K562 (cell line): Measurements from ENCODE around the gene PCDHA10. TPM values are rescaled to one million over a fixed set of nuclear protein-coding genes. Genes with fewer than 3 reads are reported as not detected.
A peak's percentile ranks its signal among the peaks of the same experiment; 100 is the strongest.

Experiments used
- ATAC-seq: fragments of 200-7000 bp; cut with Tn5 transposase; 3 replicates; pipeline ENCODE4 v1.9.1; 2020; ENCODE audit warnings: moderate library complexity
- BruUV-seq: library from RNA; stranded (reverse); fragments of 400-500 nt; replicated peaks from 2 replicates; lab custom pipeline; 2021; lab: Mats Ljungman, UMichigan
- CTCF ChIA-PET: fragments of 300-600 bp; formaldehyde crosslinking; extraction: SDS; loops from one replicate; lab custom pipeline; 2021; ENCODE audit warnings: low intra/inter-chr PET ratio; lab: Yijun Ruan, JAX
- POLR2A ChIA-PET: fragments of 300-600, 350-650 bp; sonication (Branson Sonifier 250); formaldehyde crosslinking; extraction: SDS; loops from one replicate; lab custom pipeline; 2021; ENCODE audit warnings: antibody characterized with exemption, inconsistent platforms; lab: Yijun Ruan, JAX
- DNase-seq, 4 experiments: peaks; one replicate each; pipeline versions ENCODE4 v3.0.0 to v3.0.0-alpha.2; 2011 to 2018; ENCODE audit warnings: low spot score in 3 of 4, mixed read lengths in 3 of 4; ENCODE audit errors: extremely low read depth in 1 of 4
- FAIRE-seq: peaks from 2 replicates; lab custom pipeline; 2011; peaks lifted over from hg19 to GRCh38; lab: Jason Lieb, UNC
- H2AFZ ChIP-seq: 2 replicates; pipeline ENCODE4 v1.6.0; 2011; ENCODE audit warnings: low read depth, low read length, control low read depth, inconsistent platforms
- H3K27ac ChIP-seq: fragments of 200-600 bp; 3 replicates; pipeline ENCODE4 v1.8.0; 2011; ENCODE audit warnings: low read depth, mild to moderate bottlenecking, control low read depth, inconsistent platforms, low read length, moderate library complexity, mixed read lengths; ENCODE audit errors: extremely low read depth
- H3K27me3 ChIP-seq, 2 experiments: fragments of 300-600 bp in 1 of 2; 2 replicates in 1 of 2; 3 replicates in 1 of 2; pipeline versions ENCODE4 v1.6.0 to v1.8.0; 2011; ENCODE audit warnings: inconsistent platforms in 2 of 2, low read length in 2 of 2, mild to moderate bottlenecking in 1 of 2, mixed read lengths in 1 of 2, moderate library complexity in 1 of 2; ENCODE audit not compliant: control insufficient read depth in 2 of 2, insufficient read depth in 2 of 2
- H3K36me3 ChIP-seq: fragments of 300-600 bp; 3 replicates; pipeline ENCODE4 v1.8.0; 2011; ENCODE audit warnings: mild to moderate bottlenecking, low read length, inconsistent platforms; ENCODE audit not compliant: control insufficient read depth, insufficient read depth
- H3K4me1 ChIP-seq, 2 experiments: fragments of 200-600 bp in 1 of 2; replicated peaks in 1 of 2; 2 replicates in 1 of 2; 3 replicates in 1 of 2; pipeline versions ENCODE4 v1.5.1 to v1.8.0; 2011; ENCODE audit warnings: inconsistent platforms in 2 of 2, low read length in 2 of 2, mild to moderate bottlenecking in 1 of 2, mixed read lengths in 1 of 2, moderate library complexity in 1 of 2; ENCODE audit not compliant: control insufficient read depth in 2 of 2, insufficient read depth in 2 of 2
- H3K4me2 ChIP-seq: 2 replicates; pipeline ENCODE4 v1.6.1; 2011; ENCODE audit warnings: low read length, control low read depth, inconsistent platforms, mixed read lengths; ENCODE audit not compliant: insufficient read depth
- H3K4me3 ChIP-seq: fragments of 200-600 bp; sonication (generic), shearing (Covaris generic); 2 replicates; pipeline ENCODE4 v1.5.1; 2016; ENCODE audit warnings: control low read depth, inconsistent platforms
- H3K79me2 ChIP-seq: fragments of 200-600 bp; 3 replicates; pipeline ENCODE4 v1.8.0; 2011; ENCODE audit warnings: low read length, inconsistent platforms; ENCODE audit not compliant: control insufficient read depth, insufficient read depth
- H3K9ac ChIP-seq, 2 experiments: 2 replicates each; pipeline versions ENCODE4 v1.6.0 to v1.6.1; 2011; ENCODE audit warnings: low read depth in 2 of 2, low read length in 2 of 2, control low read depth in 1 of 2, inconsistent platforms in 1 of 2, mild to moderate bottlenecking in 1 of 2, mixed read lengths in 1 of 2; ENCODE audit not compliant: insufficient read depth in 1 of 2
- H3K9me1 ChIP-seq: one replicate; pipeline ENCODE4 v1.6.0; 2011; ENCODE audit warnings: inconsistent platforms, mild to moderate bottlenecking, low read length, moderate library complexity; ENCODE audit not compliant: control insufficient read depth, insufficient read depth
- H3K9me3 ChIP-seq: replicated peaks from 2 replicates; pipeline ENCODE4 v1.5.1; 2011; ENCODE audit warnings: low read depth, low read length, inconsistent platforms; ENCODE audit not compliant: control insufficient read depth, insufficient read depth
- H4K20me1 ChIP-seq: replicated peaks from 2 replicates; pipeline ENCODE4 v1.6.1; 2011; ENCODE audit warnings: low read length, inconsistent platforms, mixed read lengths; ENCODE audit not compliant: control insufficient read depth, insufficient read depth
- ATF3 ChIP-seq, 2 experiments: fragments of 450-650 bp in 1 of 2; sonication (generic) in 1 of 2; formaldehyde crosslinking in 1 of 2; IDR thresholded peaks in 1 of 2; conservative IDR thresholded peaks in 1 of 2; 2 replicates each; pipeline versions ENCODE4 v1.6.1 to v1.8.1; 2016 to 2023; ENCODE audit warnings: mild to moderate bottlenecking in 2 of 2, moderate library complexity in 2 of 2, inconsistent platforms in 1 of 2, missing genetic modification reagents in 1 of 2
- BMI1 ChIP-seq: fragments of 150-350 bp; IDR thresholded peaks from 2 replicates; pipeline ENCODE4 v1.6.1; 2014; ENCODE audit warnings: low read length
- CEBPB ChIP-seq: fragments of 450-650 bp; IDR thresholded peaks from 2 replicates; pipeline ENCODE4 v1.6.1; 2016; ENCODE audit warnings: missing genetic modification characterization, missing compliant biosample characterization
- ERF ChIP-seq: fragments of 450-650 bp; formaldehyde crosslinking; IDR thresholded peaks from 2 replicates; pipeline ENCODE4 v1.4.0; 2020; ENCODE audit warnings: mild to moderate bottlenecking, mixed read lengths
- PML ChIP-seq: IDR thresholded peaks from 2 replicates; pipeline ENCODE4 v1.6.1; 2012; ENCODE audit warnings: low read length, inconsistent platforms
- THAP12 ChIP-seq: fragments of 250-450 bp; sonication (Bioruptor Pico); IDR thresholded peaks from 2 replicates; pipeline ENCODE4 v1.9.0; 2021; ENCODE audit warnings: mild to moderate bottlenecking, inconsistent platforms
- ZNF212 ChIP-seq: fragments of 450-650 bp; formaldehyde crosslinking; IDR thresholded peaks from 2 replicates; pipeline ENCODE4 v1.4.0; 2020; ENCODE audit warnings: mild to moderate bottlenecking
- ZNF280A ChIP-seq: fragments of 450-650 bp; IDR thresholded peaks from 2 replicates; pipeline ENCODE4 v1.6.1; 2018; ENCODE audit warnings: mild to moderate bottlenecking, low read depth; ENCODE audit not compliant: partially characterized antibody
- WGBS: fragments of 100-300 bp; shearing (Covaris generic); methylation state at CpG from one replicate; pipeline ENCODE4 v1.1.6; 2016; ENCODE audit warnings: low coverage, mixed read lengths; ENCODE audit not compliant: insufficient coverage; ENCODE audit errors: missing lambda C conversion rate; 5-methylcytosine and 5-hydroxymethylcytosine counted together
- in situ Hi-C: fragments of 300-500 bp; cut with MboI; formaldehyde crosslinking; loops from 4 replicates; pipeline ENCODE4 v1.15.0; 2018; ENCODE audit warnings: inconsistent platforms, mixed read lengths
- intact Hi-C: fragments of 100-400 bp; cut with micrococcal nuclease; formaldehyde crosslinking; loops from 2 replicates; pipeline ENCODE4 v1.14.2; 2022
- polyA plus RNA-seq, 8 experiments: library from polyadenylated mRNA; depleted of rRNA in 4 of 8; stranded (reverse) in 5 of 8; unstranded in 3 of 8; fragments of >200 nt; fragmentation: Nextera tagmentation in 2 of 8; fragmentation: Illumina TruSeq in 1 of 8; extraction: Ambion mirVana in 2 of 8; extraction: Trizol in 1 of 8; gene quantifications; 2 replicates each; pipeline versions ENCODE4 v1.2.1 to v1.2.3, GENCODE V29; 2011 to 2014; ENCODE audit warnings: inconsistent platforms in 1 of 8, missing spikeins in 1 of 8
- total RNA-seq, 7 experiments: library from RNA; depleted of rRNA in 6 of 7; stranded (reverse); fragments of >200 nt in 6 of 7; fragmentation: Illumina TruSeq in 2 of 7; extraction: Trizol in 2 of 7; gene quantifications; 2 replicates each; pipeline versions ENCODE4 v1.2.1 to v1.2.3, GENCODE V29; 2011 to 2021; ENCODE audit warnings: low replicate concordance in 1 of 7
- TF ChIP-seq, protein P1 (sequence below), 3 experiments: IDR thresholded peaks in 2 of 3; conservative IDR thresholded peaks in 1 of 3; 2 replicates each; pipeline ENCODE4 v1.5.1; 2011 to 2012; ENCODE audit warnings: low read length in 3 of 3, mild to moderate bottlenecking in 3 of 3, control low read depth in 2 of 3, improper control_type of control experiment in 1 of 3, inconsistent platforms in 1 of 3, low read depth in 1 of 3, mixed read lengths in 1 of 3, moderate library complexity in 1 of 3; ENCODE audit not compliant: insufficient read depth in 2 of 3
- TF ChIP-seq, protein P2 (sequence below), 3 experiments: fragments of 200-800 bp in 1 of 3; sonication (Bioruptor generic) in 1 of 3; sonication (generic) in 1 of 3; formaldehyde crosslinking in 1 of 3; IDR thresholded peaks; 2 replicates each; pipeline versions ENCODE4 v1.6.1 to v1.8.0; 2016 to 2022; ENCODE audit warnings: mild to moderate bottlenecking in 2 of 3, missing compliant biosample characterization in 2 of 3, missing genetic modification characterization in 2 of 3, missing genetic modification reagents in 1 of 3

Gene PCDHA10
- total and polyA plus RNA-seq, 9 of the 15 experiments (the other 6 are each of a cell fraction or from before 2014, with no cell fraction given), result not detected

GRCh38 chr5:140821375-140822280 lies 34.1 kb upstream of the PCDHA10 start, which contains the start of gene PCDHA5 (continued):
- TF ChIP-seq, protein P1, sequence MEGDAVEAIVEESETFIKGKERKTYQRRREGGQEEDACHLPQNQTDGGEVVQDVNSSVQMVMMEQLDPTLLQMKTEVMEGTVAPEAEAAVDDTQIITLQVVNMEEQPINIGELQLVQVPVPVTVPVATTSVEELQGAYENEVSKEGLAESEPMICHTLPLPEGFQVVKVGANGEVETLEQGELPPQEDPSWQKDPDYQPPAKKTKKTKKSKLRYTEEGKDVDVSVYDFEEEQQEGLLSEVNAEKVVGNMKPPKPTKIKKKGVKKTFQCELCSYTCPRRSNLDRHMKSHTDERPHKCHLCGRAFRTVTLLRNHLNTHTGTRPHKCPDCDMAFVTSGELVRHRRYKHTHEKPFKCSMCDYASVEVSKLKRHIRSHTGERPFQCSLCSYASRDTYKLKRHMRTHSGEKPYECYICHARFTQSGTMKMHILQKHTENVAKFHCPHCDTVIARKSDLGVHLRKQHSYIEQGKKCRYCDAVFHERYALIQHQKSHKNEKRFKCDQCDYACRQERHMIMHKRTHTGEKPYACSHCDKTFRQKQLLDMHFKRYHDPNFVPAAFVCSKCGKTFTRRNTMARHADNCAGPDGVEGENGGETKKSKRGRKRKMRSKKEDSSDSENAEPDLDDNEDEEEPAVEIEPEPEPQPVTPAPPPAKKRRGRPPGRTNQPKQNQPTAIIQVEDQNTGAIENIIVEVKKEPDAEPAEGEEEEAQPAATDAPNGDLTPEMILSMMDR (IDR thresholded peaks at IDR 0.05 in 2 of 3, conservative IDR thresholded peaks at IDR 0.05 in 1 of 3; ENCODE audit: insufficient read depth in 2 of 3, low read depth in 1 of 3, low read length in 3 of 3), result peak; percentile 44 to 69 (median 62)
- TF ChIP-seq ATF3 (IDR thresholded peaks at IDR 0.05), result peak; percentile 58
- TF ChIP-seq ATF3 (CRISPR knock-in tag; conservative IDR thresholded peaks at IDR 0.05), result no peak
- TF ChIP-seq CEBPB (tag), result peak; percentile 15; the same call in 1 of the 2 replicates

GRCh38 chr5:140822281-140822629 lies 33.4 kb upstream of the PCDHA10 start:
- in situ Hi-C loops (no loop called here), intact Hi-C loops (no loop called here)
- POLR2A ChIA-PET, result no interaction called here
- Histone ChIP-seq H3K27ac (no peak overlapping the region), H3K9ac (no peak overlapping the region), H3K4me3 (no peak overlapping the region), H3K36me3 (no peaks in the 10 kb centered on the region), H3K27me3 (no peaks in the 10 kb centered on the region), H3K79me2 (no peaks in the 10 kb centered on the region), H3K4me2 (no peak overlapping the region), H3K9me1 (no peaks in the 10 kb centered on the region), H4K20me1 (no peaks in the 10 kb centered on the region), H2AFZ (no peak overlapping the region), H3K9me3 (no peaks in the 10 kb centered on the region; the same call in 1 of the 2 replicates), H3K4me1 (peaks cover 0 to 15% of the 10 kb centered on the region in 2 experiments; a peak in 2 of 5 replicates)
- FAIRE-seq (no peak), ATAC-seq (no peak), DNase-seq (no peak)
- WGBS, result 2% methylated on average over 6 of the region's 6 CpGs
- CTCF ChIA-PET, result no interaction called here
- no TSS peak for BruUV-seq
- no peak for TF ChIP-seq BMI1
- TF ChIP-seq, protein P2, sequence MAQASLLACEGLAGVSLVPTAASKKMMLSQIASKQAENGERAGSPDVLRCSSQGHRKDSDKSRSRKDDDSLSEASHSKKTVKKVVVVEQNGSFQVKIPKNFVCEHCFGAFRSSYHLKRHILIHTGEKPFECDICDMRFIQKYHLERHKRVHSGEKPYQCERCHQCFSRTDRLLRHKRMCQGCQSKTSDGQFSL (CRISPR knock-in tag; IDR thresholded peaks at IDR 0.05), result no peak
- TF ChIP-seq, protein P2 (tag; IDR thresholded peaks at IDR 0.05), result no peak
- no peak for TF ChIP-seq ZNF212 (CRISPR knock-in tag)
- TF ChIP-seq THAP12 (CRISPR knock-in tag), result no peak
- TF ChIP-seq ERF (CRISPR knock-in tag), result no peak
- TF ChIP-seq PML, result no peak
- TF ChIP-seq ZNF280A, result no peak
